Nephron (organoid): ENCODE measurements around the gene RNF26.
"Not testable (repeated sequence)": the region's sequence is repeated elsewhere in the genome, so short reads cannot be mapped to it uniquely, and the experiment has no call there.

ENCODE experiments used
- H3K27ac Mint-ChIP-seq, 3 experiments: 2 replicates each; pipeline ENCODE4 v1.8.0; 2020; ENCODE audit warnings: mixed read lengths in 3 of 3, mild to moderate bottlenecking in 2 of 3, moderate library complexity in 1 of 3
- H3K27me3 Mint-ChIP-seq: 2 replicates; pipeline ENCODE4 v1.8.0; 2021; ENCODE audit warnings: low read depth, mild to moderate bottlenecking, moderate library complexity, mixed read lengths
- H3K36me3 Mint-ChIP-seq: 2 replicates; pipeline ENCODE4 v1.8.0; 2020; ENCODE audit warnings: low read depth, mixed read lengths
- H3K4me1 Mint-ChIP-seq: 2 replicates; pipeline ENCODE4 v1.8.0; 2020; ENCODE audit warnings: mixed read lengths
- H3K4me3 Mint-ChIP-seq, 3 experiments: 2 replicates each; pipeline ENCODE4 v1.8.0; 2020; ENCODE audit warnings: mild to moderate bottlenecking in 3 of 3, mixed read lengths in 3 of 3, moderate library complexity in 2 of 3
- H3K9me3 Mint-ChIP-seq: 2 replicates; pipeline ENCODE4 v1.8.0; 2020; ENCODE audit warnings: mixed read lengths
- TF ChIP-seq, protein P1 (sequence below), 3 experiments: fragments of 200-600 bp; sonication (generic); IDR thresholded peaks; one replicate each; pipeline ENCODE4 v1.5.0; 2021; ENCODE audit warnings: antibody characterized with exemption in 3 of 3; ENCODE audit not compliant: unreplicated experiment in 3 of 3

Gene RNF26

DNA sequence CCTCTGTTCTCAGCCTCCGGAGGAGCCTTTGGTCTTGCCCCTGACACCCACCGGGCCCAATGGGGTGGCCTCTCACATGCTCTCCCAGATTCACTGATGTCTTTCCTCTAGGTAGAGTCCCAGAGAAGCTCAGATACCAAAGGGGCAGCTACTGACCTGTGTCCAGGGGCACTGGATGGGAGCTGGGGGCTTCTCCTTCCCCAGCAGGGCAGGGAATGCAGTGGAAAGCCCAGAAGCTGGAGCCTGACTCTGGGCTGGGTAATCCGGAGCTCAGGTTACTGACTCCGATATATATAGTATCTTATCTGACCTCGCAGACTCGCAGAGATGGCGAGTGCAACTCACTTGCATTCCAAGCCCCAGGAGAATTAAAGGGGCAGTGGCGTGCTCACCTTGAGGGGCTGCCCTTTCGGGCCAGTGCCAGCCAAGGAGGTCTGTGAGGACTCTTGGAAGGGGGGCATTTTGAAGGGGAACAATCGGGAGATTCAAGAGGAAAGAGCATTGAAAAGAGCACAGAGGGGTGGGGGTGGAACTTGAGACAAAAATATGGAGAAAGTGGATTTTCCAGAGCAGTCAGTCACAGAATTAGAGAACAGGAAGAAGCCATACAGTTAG lies 44.6 kb downstream of the RNF26 start:
- Mint-ChIP-seq H3K4me1 (peaks cover 45% of the 10 kb centered on the region), H3K27ac (peak overlapping the region in 1 of 3 experiments; percentile 24), H3K4me3 (peak overlapping the region; percentile 62 to 70 (median 69)), H3K9me3 (no peaks in the 10 kb centered on the region), H3K36me3 (no peaks in the 10 kb centered on the region), H3K27me3 (peaks cover 9% of the 10 kb centered on the region)
- TF ChIP-seq, protein P1, sequence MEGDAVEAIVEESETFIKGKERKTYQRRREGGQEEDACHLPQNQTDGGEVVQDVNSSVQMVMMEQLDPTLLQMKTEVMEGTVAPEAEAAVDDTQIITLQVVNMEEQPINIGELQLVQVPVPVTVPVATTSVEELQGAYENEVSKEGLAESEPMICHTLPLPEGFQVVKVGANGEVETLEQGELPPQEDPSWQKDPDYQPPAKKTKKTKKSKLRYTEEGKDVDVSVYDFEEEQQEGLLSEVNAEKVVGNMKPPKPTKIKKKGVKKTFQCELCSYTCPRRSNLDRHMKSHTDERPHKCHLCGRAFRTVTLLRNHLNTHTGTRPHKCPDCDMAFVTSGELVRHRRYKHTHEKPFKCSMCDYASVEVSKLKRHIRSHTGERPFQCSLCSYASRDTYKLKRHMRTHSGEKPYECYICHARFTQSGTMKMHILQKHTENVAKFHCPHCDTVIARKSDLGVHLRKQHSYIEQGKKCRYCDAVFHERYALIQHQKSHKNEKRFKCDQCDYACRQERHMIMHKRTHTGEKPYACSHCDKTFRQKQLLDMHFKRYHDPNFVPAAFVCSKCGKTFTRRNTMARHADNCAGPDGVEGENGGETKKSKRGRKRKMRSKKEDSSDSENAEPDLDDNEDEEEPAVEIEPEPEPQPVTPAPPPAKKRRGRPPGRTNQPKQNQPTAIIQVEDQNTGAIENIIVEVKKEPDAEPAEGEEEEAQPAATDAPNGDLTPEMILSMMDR (IDR thresholded peaks at IDR 0.05; ENCODE audit: unreplicated experiment in 3 of 3) = no peak

DNA sequence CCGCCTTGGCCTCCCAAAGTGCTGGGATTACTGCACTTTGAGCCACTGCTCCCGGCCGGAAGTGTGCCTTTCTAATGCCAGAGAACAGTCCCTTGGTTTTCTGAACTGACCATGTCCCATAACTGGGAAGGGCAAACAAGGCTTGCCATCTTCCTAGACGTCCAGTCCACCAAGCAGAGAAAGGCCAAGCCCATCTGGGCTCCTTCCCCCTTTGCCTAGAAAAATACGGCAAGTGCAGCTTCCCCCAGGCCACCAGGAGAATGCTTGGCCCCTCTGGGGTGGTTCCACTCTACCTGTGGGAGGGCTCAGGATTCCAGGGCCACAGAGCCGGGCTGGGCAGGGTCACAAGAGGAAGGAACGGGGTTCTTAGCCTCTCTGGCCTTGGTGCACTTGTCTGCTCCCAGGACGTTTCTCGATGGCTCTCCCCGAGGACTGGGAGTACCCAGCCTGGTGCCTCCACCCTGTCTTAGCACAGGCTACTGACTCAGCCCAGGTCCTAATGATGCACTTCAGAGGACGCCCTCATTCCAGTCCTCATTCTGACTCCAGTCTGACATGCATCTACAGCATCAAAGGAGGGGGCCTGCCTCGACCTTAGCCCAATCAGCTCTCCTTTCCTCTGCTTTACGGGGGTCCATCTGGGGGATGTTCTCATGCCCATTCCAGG lies 46.0 kb downstream of the RNF26 start:
- Mint-ChIP-seq H3K4me1 (peaks cover 33% of the 10 kb centered on the region), H3K27me3 (peaks cover 9% of the 10 kb centered on the region), H3K4me3 (peak overlapping the region in 1 of 3 experiments; percentile 10), H3K9me3 (no peaks in the 10 kb centered on the region), H3K27ac (no peak overlapping the region), H3K36me3 (no peaks in the 10 kb centered on the region)
- TF ChIP-seq, protein P1 (IDR thresholded peaks at IDR 0.05; ENCODE audit: unreplicated experiment in 3 of 3) = no peak

DNA sequence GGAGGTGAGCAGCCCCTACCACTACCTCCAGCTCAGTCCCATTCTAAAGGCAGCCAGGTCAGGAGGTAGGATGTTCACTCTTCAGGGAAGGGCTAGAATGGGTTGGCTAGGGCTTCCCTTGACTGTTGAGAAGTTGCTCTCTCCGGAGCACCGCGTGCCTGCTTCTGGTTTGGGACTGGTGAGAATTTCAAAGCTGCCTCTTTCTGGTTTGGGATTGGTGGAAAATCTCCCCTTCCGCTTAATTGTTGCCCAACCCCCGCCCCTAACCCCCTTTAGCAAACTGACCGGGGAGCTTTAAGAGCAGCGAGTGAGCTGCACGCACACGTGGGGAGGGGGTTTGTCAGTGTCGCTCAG lies 46.5 kb downstream of the RNF26 start:
- TF ChIP-seq, protein P1 (IDR thresholded peaks at IDR 0.05; ENCODE audit: unreplicated experiment in 3 of 3) = no peak
- peaks cover 28% of the 10 kb centered on the region for H3K4me1 Mint-ChIP-seq
- no peaks in the 10 kb centered on the region for H3K36me3 Mint-ChIP-seq
- H3K27ac Mint-ChIP-seq = peak overlapping the region in 1 of 3 experiments; percentile 59
- peak overlapping the region in 1 of 3 experiments; percentile 10 for H3K4me3 Mint-ChIP-seq
- H3K27me3 Mint-ChIP-seq = peaks cover 9% of the 10 kb centered on the region
- H3K9me3 Mint-ChIP-seq = no peaks in the 10 kb centered on the region

DNA sequence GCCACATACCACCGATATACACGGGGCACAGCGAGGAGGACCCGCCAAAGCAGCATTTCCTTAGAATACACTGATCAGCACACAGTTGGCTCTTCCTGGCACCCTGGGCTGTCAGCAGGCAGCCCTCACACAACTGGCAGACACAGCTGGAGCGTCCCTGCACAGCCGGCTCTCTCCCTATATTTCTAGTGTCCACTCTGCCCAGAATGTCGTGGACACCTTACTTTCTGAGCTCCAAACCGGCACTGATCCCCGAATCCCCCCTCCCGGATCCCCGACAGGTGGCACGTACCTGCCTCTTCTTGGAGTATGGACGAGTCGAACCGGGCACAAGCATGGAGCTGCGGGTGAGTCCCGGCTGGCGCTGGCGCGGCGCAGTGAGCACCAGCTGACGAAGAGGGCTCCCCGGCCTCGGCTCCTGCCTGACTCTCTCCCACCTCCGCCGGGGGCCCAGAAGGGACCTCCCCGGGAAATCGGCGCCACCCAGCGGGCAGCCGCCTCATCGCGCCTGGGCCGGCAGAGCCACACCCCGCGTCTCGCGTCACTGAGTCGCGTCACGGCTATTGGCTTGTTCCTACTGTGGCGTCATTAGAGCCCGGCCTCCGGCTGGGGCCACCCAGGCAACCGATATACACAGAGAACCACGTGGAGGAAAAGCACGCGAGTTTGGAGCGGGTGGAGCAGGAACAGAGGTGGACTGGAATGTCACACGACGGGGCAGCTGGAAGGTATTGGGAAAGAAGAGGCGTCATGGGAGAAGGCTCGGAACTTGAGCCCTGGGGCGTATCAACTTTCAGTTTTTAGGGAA lies 47.1 kb downstream of the RNF26 start, which contains the start of gene USP2:
Gene USP2, minus strand, starts transcription at position 510 of the 808 bp plus-strand sequence. CDS start 8,210 bp downstream, outside the sequence.
- Mint-ChIP-seq H3K4me3 (peak within 1 kb of the TSS in 1 of 3 experiments; percentile 10), H3K36me3 (no peaks in the 10 kb centered on the region), H3K4me1 (peaks cover 23% of the 10 kb centered on the region), H3K27me3 (peaks cover 9% of the 10 kb centered on the region), H3K27ac (peak within 1 kb of the TSS in 1 of 3 experiments; percentile 59), H3K9me3 (no peaks in the 10 kb centered on the region)
- TF ChIP-seq, protein P1 (IDR thresholded peaks at IDR 0.05; ENCODE audit: unreplicated experiment in 3 of 3) = peak; percentile 90 to 95 (median 92)

DNA sequence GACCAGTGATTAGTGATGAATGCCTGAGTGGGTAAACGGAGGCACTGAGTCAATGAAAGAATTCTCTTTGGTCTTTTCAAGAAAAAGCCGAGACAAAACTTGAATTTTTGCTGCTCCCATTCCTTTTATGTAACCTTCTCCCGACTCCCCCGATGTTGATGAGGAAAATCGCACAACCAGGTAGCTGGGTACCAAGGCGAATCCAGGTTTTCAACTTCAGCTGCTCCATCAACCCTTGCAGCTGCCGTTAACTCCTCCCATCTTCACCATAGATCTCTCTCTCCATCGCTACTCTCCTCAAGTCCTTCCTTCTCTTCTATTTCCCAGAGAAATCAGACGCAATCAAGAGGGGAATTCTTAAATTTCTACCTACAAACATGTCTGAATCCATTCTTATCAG lies 47.8 kb downstream of the RNF26 start:
- H3K27ac Mint-ChIP-seq = no peak overlapping the region
- H3K36me3 Mint-ChIP-seq = no peaks in the 10 kb centered on the region
- no peak overlapping the region for H3K4me3 Mint-ChIP-seq
- peaks cover 9% of the 10 kb centered on the region for H3K27me3 Mint-ChIP-seq
- H3K4me1 Mint-ChIP-seq = peaks cover 19% of the 10 kb centered on the region
- H3K9me3 Mint-ChIP-seq = no peaks in the 10 kb centered on the region
- TF ChIP-seq, protein P1 (IDR thresholded peaks at IDR 0.05; ENCODE audit: unreplicated experiment in 3 of 3) = no peak

DNA sequence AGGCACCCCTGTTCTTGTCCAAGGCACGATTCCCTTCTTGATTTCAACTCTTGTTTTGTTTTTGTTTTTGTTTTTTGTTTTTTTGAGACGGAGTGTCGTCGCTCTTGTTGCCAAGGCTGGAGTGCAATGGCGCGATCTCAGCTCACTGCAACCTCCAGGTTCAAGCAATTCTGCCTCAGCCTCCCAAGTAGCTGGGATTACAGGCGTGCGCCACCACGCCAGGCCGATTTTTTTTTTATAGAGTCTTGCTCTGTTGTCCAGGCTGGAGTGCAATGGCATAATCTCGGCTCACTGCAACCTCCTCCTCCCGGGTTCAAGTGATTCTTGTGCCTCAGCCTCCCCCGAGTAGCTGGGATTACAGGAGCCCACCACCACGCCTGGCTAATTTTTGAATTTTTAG lies 48.2 kb downstream of the RNF26 start:
- H3K9me3 Mint-ChIP-seq, H3K27ac Mint-ChIP-seq, H3K27me3 Mint-ChIP-seq, H3K4me3 Mint-ChIP-seq, H3K36me3 Mint-ChIP-seq: not testable (repeated sequence)
- peaks cover 19% of the 10 kb centered on the region for H3K4me1 Mint-ChIP-seq
